Nephron progenitor cell (in vitro differentiated cells): ENCODE data around the gene AFF1.
A peak's percentile ranks its signal among the peaks of the same experiment; 100 is the strongest.

ENCODE experiments used
- DNase-seq: peaks from one replicate; pipeline ENCODE4 v3.0.0; 2021
- H3K27ac Mint-ChIP-seq: 2 replicates; pipeline ENCODE4 v1.8.0; 2021; ENCODE audit warnings: mild to moderate bottlenecking, moderate library complexity, mixed read lengths
- H3K27me3 Mint-ChIP-seq: 2 replicates; pipeline ENCODE4 v1.8.0; 2021; ENCODE audit warnings: mild to moderate bottlenecking, low read depth, mixed read lengths; ENCODE audit not compliant: poor library complexity
- H3K36me3 Mint-ChIP-seq: 2 replicates; pipeline ENCODE4 v1.8.0; 2021; ENCODE audit warnings: low read depth, mixed read lengths
- H3K4me1 Mint-ChIP-seq: 2 replicates; pipeline ENCODE4 v1.8.0; 2021; ENCODE audit warnings: mixed read lengths
- H3K4me3 Mint-ChIP-seq: 2 replicates; pipeline ENCODE4 v1.8.0; 2021; ENCODE audit warnings: mild to moderate bottlenecking, moderate library complexity, mixed read lengths
- H3K9me3 Mint-ChIP-seq: 2 replicates; pipeline ENCODE4 v1.8.0; 2021; ENCODE audit warnings: mild to moderate bottlenecking, moderate library complexity, mixed read lengths
- CTCF ChIP-seq: fragments of 200-600 bp; sonication (generic); IDR thresholded peaks from 2 replicates; pipeline ENCODE4 v1.5.0; 2021; ENCODE audit warnings: antibody characterized with exemption

The AFF1 gene

GRCh38 chr4:87118826-87119225 is 184.0 kb downstream of the AFF1 start:
- Mint-ChIP-seq H3K27ac (no peak overlapping the region), H3K9me3 (no peaks in the 10 kb centered on the region), H3K4me3 (no peak overlapping the region), H3K4me1 (peaks cover 89% of the 10 kb centered on the region), H3K27me3 (no peaks in the 10 kb centered on the region), H3K36me3 (peaks cover 69% of the 10 kb centered on the region)
- no peak for TF ChIP-seq CTCF
- no peak for DNase-seq

GRCh38 chr4:87120010-87120409 is 185.2 kb downstream of the AFF1 start:
- Mint-ChIP-seq H3K4me3 (peak overlapping the region; percentile 77), H3K36me3 (peaks cover 70% of the 10 kb centered on the region), H3K4me1 (peaks cover 91% of the 10 kb centered on the region), H3K27ac (peak overlapping the region; percentile 55), H3K9me3 (no peaks in the 10 kb centered on the region), H3K27me3 (no peaks in the 10 kb centered on the region)
- TF ChIP-seq CTCF = no peak
- no peak for DNase-seq

- Mint-ChIP-seq H3K4me1 (peaks cover 93% of the 10 kb centered on the region), H3K9me3 (peaks cover 3% of the 10 kb centered on the region), H3K27me3 (no peaks in the 10 kb centered on the region), H3K36me3 (peaks cover 70% of the 10 kb centered on the region), H3K4me3 (peak overlapping the region; percentile 77), H3K27ac (peak overlapping the region; percentile 99)
- peak; percentile 24 for DNase-seq
- TF ChIP-seq CTCF = no peak
Observed at GRCh38 chr4:87120411-87121162, 185.8 kb downstream of the AFF1 start.

GRCh38 chr4:87121341-87122065 is 186.7 kb downstream of the AFF1 start:
- Mint-ChIP-seq H3K4me3 (peak overlapping the region; percentile 44), H3K27me3 (no peaks in the 10 kb centered on the region), H3K4me1 (peaks cover 87% of the 10 kb centered on the region), H3K27ac (peak overlapping the region; percentile 37), H3K36me3 (peaks cover 70% of the 10 kb centered on the region), H3K9me3 (peaks cover 4% of the 10 kb centered on the region)
- no peak for TF ChIP-seq CTCF
- no peak for DNase-seq

- peaks cover 4% of the 10 kb centered on the region for H3K9me3 Mint-ChIP-seq
- no peaks in the 10 kb centered on the region for H3K27me3 Mint-ChIP-seq
- no peak for TF ChIP-seq CTCF
- peaks cover 83% of the 10 kb centered on the region for H3K4me1 Mint-ChIP-seq
- peaks cover 70% of the 10 kb centered on the region for H3K36me3 Mint-ChIP-seq
- no peak for DNase-seq
- peak overlapping the region; percentile 14 for H3K4me3 Mint-ChIP-seq
- no peak overlapping the region for H3K27ac Mint-ChIP-seq
Observed at GRCh38 chr4:87122252-87122651, 187.4 kb downstream of the AFF1 start.
